ENCODE results near the gene COX7B. TPM values are rescaled to one million over a fixed set of nuclear protein-coding genes. Genes with fewer than 3 reads are reported as not detected.

The COX7B gene
- total and polyA plus RNA-seq, 12 donors, result 164 to 1,027 (median 326) TPM

DNA sequence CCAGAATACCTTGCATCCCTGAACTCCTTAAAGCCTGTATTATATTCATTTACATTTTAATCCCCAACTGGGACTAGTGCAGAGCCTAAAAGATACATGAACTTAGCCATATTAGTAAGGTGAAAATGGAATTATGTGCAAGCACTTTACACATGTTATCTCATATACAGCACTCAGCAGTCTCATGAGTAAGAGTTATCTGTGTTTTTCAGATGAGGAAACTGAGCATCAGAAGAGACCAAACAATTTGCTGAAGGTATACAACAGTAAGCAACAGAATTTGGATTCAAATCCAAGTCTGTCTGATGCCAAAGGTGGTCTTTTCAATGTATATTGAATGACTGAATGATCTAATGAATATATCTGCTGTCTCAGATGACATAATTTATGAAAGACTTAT lies 23.5 kb downstream of the COX7B start:
- intact Hi-C loops (cut with DNase I), result no loop called here
- Histone ChIP-seq H3K4me3 (no peak overlapping the region), H3K4me1 (replicated peaks in 1 of 2) (peaks cover 0 to 6% of the 10 kb centered on the region in 2 donors), H3K27me3 (no peaks in the 10 kb centered on the region), H3K36me3 (replicated peaks in 1 of 2) (no peaks in the 10 kb centered on the region), H3K27ac (no peak overlapping the region), H3K9me3 (replicated peaks in 1 of 3) (no peaks in the 10 kb centered on the region)
- TF ChIP-seq POLR2A (IDR thresholded peaks at IDR 0.05), result no peak
- TF ChIP-seq, protein P1, sequence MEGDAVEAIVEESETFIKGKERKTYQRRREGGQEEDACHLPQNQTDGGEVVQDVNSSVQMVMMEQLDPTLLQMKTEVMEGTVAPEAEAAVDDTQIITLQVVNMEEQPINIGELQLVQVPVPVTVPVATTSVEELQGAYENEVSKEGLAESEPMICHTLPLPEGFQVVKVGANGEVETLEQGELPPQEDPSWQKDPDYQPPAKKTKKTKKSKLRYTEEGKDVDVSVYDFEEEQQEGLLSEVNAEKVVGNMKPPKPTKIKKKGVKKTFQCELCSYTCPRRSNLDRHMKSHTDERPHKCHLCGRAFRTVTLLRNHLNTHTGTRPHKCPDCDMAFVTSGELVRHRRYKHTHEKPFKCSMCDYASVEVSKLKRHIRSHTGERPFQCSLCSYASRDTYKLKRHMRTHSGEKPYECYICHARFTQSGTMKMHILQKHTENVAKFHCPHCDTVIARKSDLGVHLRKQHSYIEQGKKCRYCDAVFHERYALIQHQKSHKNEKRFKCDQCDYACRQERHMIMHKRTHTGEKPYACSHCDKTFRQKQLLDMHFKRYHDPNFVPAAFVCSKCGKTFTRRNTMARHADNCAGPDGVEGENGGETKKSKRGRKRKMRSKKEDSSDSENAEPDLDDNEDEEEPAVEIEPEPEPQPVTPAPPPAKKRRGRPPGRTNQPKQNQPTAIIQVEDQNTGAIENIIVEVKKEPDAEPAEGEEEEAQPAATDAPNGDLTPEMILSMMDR (IDR thresholded peaks at IDR 0.05), result no peak
- no peak for DNase-seq

GRCh38 chrX:77924320-77924859 lies 25.1 kb downstream of the COX7B start:
- TF ChIP-seq, protein P1 (IDR thresholded peaks at IDR 0.05), result no peak
- TF ChIP-seq POLR2A (IDR thresholded peaks at IDR 0.05), result no peak
- WGBS, 4 donors, result 62 to 66% (median 63%) methylated on average over 8 of the region's 8 CpGs
- H3K4me1 ChIP-seq (replicated peaks in 1 of 2), result peaks cover 0 to 6% of the 10 kb centered on the region in 2 donors
- no peaks in the 10 kb centered on the region for H3K36me3 ChIP-seq (replicated peaks in 1 of 2)
- no peak overlapping the region for H3K4me3 ChIP-seq
- DNase-seq, result no peak
- intact Hi-C loops (cut with DNase I), result no loop called here
- H3K27ac ChIP-seq, result no peak overlapping the region
- H3K27me3 ChIP-seq, result no peaks in the 10 kb centered on the region
- H3K9me3 ChIP-seq (replicated peaks in 1 of 3), result no peaks in the 10 kb centered on the region

GRCh38 chrX:77925764-77926163 lies 26.5 kb downstream of the COX7B start:
- Histone ChIP-seq H3K36me3 (replicated peaks in 1 of 2) (no peaks in the 10 kb centered on the region), H3K27me3 (no peaks in the 10 kb centered on the region), H3K9me3 (replicated peaks in 1 of 3) (no peaks in the 10 kb centered on the region), H3K27ac (no peak overlapping the region), H3K4me3 (no peak overlapping the region), H3K4me1 (replicated peaks in 1 of 2) (peaks cover 0 to 6% of the 10 kb centered on the region in 2 donors)
- no peak for DNase-seq
- no peak for TF ChIP-seq POLR2A (IDR thresholded peaks at IDR 0.05)
- TF ChIP-seq, protein P1 (IDR thresholded peaks at IDR 0.05), result no peak
- intact Hi-C loops (cut with DNase I), result no loop called here
- WGBS, 4 donors, result 42 to 58% (median 51%) methylated on average over 3 of the region's 3 CpGs

DNA sequence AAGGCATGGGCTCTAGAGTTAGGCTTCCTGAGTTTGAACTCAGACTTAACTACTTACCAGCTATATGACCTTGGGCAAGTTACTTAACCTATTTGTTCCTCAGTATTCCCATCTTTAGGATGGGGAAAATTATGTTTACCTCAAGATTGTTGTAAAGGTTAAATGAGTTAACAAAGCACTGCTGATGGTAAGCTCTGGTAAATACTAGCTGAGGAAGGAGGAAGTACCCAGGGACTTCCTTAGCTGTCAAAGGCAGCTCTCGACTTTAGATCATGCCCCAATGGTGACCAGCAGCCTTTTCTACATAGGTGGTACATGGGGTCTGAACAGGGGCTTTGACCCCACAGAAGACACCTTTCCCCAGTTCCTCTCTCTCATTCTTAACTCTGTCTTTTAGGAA lies 31.3 kb downstream of the COX7B start:
- no peaks in the 10 kb centered on the region for H3K36me3 ChIP-seq (replicated peaks in 1 of 2)
- no peak for DNase-seq
- H3K4me3 ChIP-seq, result no peak overlapping the region
- no peaks in the 10 kb centered on the region for H3K4me1 ChIP-seq (replicated peaks in 1 of 2)
- TF ChIP-seq, protein P1 (IDR thresholded peaks at IDR 0.05), result no peak
- no peak for TF ChIP-seq POLR2A (IDR thresholded peaks at IDR 0.05)
- WGBS, 4 donors, result 55 to 87% (median 62%) methylated on average over 1 of the region's 1 CpG
- no peaks in the 10 kb centered on the region for H3K9me3 ChIP-seq (replicated peaks in 1 of 3)
- H3K27me3 ChIP-seq, result no peaks in the 10 kb centered on the region
- H3K27ac ChIP-seq, result no peak overlapping the region
- intact Hi-C loops (cut with DNase I), result no loop called here
